NCI-H524 (cell line): Measurements from ENCODE around the gene TESK1.
A peak's percentile ranks its signal among the peaks of the same experiment; 100 is the strongest.
"Not testable (repeated sequence)": the region's sequence is repeated elsewhere in the genome, so short reads cannot be mapped to it uniquely, and the experiment has no call there.

ENCODE experiments used
- DNase-seq, 2 experiments: peaks; one replicate each; lab custom pipeline; 2025; lab: John Stamatoyannopoulos, UW

The TESK1 gene

DNA sequence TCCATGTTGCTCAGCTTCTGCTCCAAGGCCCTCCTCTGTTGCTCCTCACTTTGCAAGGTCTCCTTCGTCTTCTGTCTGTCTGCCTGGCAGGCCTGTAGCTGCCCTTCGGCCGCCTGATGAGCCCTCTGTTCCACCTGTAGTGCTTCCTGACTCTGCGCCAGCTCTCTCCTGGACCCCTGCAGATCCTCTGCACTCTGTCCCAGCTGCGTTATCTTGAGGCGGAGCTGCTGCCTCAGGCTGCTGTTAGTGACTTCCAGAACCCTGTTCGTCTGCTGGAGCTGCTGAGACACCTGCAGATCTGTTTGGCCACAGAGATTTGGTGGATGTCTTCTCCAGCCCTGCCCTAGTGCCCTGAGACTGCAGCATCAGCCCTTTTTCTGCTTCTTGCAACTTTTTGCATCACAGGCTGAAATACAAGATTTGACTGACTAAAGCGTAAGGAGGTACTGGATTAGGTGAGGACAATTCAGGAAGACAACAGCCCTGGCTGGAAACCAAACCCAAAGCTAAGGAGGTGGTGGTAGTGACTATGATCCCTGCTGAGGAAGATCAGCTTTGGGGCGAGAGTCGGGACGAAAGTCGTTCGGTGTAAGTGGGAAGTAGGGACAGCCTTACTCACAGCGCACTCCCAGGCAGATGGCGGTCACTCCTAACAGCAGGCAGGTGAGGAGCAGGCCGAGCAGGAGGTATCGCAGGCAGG is 11.1 kb downstream of the TESK1 start:
- no peak for DNase-seq

DNA sequence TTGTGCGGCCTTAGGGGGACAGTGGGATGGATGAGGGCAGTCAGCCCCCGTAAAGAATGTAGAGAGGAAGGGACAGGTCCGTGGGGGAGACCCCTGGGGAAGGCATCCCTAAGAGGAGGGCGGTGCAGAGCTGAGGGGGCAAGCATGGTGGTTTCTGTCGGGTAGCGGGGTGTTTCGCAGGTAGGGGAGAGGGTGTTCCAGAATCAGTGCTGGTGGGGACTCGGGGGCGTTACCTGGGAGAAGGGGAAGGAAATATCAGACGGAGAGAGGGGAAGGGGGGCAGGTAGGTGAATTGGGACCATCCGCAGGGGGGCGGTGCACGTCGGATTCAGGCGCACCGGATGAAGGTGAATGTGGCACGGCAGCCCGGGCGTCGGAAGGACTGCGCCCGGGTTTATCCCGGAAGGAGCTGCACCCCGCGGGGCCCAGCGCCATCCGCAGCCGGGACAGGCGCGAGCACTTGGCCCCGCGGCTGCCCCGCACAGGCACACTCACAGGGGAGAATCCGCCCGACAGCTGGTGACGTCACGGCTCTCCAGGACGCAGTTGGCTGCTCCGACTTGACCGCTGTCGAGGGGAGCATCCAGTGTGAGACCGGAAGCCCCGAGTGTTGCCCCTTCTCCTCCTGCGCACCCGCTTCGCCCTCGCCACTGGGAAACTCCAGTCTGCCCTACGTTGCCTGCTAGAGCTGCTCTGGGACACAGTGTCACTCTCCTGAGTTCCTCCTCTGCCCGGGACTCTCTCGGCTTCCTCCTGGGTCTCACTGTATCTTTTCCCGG is 11.8 kb downstream of the TESK1 start:
- peak in 1 of 2 experiments; percentile 33 for DNase-seq

DNA sequence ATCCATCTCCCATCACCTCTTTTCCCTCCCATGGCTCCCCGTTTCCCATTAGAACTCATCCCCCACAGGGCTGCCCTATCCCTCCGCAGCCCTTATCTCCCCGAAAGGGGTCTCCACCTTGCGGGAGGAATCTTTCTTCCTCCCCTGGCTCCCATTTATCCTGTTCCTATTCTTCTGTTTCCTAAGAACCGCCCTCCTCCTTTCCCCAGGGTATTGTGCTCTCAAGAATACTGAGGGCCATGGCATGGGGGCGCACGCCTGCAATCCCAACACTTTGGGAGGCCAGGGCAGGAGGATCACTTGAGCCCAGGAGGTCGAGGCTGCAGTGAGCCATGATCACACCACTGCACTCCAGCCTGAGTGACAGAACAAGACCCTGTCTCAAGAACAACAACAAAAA is 12.5 kb downstream of the TESK1 start:
- no peak for DNase-seq

DNA sequence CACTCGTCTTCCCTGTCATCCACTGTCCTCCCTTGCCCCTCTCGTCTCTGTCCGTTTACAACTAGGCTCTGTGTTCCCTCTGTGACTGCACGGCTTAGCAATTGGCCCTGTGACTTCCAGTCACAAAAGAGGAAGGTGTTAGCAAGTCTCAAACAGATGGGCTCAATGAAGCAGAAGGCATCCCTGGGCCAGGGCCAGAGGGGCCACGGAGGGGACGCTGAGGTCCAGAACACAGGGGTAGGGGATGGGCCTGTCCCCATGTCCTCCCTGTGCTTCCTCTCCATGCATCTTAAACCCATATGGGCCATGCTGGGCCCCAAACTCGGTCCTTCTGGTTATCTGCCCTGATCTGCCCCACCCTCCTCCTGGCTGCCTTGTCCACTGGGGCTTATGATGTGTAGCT is 13.3 kb downstream of the TESK1 start, which contains the start of gene CD72:
CD72 (minus strand) TSS at position 89 of the 403 bp plus-strand sequence. CDS start 110 bp downstream, outside the sequence.
- no peak for DNase-seq

DNA sequence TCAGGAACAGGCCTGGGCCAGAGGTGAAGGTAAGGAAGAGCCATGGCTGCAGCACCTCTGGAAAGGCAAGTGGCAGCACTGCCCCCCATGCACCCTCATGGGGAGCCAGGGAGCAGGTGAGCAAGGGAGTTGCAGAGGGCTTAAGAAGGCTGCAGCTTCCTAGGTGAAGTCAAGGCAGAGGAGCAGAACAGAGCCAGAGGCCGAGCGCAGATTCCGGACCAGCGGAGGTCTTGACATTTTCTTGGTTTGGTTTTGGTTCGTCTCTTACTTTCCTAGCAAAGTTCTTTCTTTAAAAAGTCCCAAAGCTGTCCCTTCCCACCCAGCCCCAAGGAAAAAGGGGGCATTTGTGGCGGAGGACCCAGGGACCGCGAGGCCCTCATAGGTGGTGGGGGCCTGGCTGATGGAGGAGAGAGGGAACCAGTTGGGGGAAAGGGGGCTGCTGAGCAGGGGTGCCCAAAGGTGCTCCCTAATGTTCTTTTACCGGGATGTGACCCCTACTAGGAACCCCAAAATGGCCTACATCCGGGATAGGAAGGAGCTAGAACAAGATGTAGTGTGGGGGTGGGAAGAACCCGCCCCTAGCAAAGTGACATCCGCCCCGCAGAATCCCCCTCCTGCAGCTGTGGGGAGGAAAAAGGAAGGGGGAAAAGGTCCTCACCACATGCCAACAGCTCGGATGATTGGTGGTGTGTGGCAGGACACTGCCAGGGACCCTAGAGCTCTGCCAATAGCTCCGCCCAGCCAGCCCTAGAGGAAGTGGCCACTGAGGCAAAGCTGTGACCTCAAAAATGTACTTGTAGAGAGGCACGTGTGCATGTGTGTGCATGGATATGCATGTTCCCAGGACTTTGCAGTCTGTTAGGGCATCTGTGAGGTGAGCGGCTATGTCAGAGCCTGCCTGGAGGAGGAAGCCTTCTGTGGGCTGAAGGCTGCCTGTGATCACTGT is 14.1 kb downstream of the TESK1 start:
- no peak for DNase-seq

DNA sequence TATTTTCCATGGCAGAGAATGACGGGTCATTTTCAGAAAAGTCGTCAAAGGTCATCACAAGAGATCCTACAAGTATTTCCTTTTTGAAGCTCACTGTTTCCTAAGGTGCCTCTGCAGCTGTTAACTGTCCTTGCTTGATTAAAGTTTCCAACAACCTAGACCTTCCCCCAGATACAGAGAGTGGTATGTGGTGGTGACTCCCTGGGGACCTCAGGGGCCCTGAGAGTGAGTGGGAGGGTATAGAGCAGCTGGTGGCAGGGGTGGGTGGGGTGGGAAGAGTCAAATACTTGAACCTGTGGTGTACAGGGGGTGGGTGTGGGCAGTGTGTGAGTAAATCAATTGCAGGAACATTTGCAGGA is 14.7 kb downstream of the TESK1 start:
- no peak for DNase-seq

DNA sequence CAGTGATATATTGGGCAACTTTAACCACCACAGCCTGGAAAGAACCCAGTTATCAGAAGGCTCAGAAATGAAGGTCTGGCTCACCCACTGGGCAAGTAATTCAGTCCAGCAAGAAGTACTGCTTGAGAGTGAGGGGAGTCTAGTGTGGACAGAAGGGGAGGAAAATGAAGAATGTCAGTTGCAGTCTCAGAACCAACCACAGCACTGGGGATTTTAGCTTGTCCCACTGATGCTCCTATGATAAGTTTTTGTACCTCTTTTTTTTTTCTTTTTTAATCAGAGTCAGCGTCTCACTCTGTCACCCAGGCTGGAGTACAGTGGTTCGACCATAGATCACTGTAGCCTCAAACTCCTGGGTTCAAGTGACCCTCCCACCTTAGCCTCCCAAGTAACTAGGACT is 22.5 kb downstream of the TESK1 start:
- DNase-seq: no peak

DNA sequence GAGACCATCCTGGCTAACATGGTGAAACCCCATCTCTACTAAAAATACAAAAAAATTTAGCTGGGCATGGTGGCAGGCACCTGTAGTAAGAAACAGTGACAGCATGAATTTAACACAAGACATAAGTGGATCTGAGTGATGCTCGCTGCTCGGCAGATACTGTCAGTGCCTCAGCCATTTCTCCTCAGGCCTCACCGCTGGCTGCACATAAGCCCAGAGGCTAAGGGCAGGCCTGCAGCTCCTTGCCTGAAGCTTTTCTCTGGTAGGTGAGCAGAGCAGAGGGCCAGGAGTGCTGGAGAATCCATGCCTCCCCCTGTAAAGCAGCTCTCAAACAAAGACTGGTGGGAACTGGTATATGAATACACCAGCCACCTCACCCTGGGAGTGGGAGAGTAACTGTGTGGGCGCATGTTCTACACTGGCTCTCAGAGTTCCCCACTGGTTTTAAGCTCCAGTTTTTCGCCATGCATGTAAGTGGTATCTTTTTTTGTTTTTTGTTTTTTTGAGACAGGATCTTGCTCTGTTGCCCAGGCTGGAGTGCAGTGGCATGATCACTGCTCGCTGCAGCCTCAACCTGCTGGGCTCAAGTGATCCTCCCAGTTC is 23.4 kb downstream of the TESK1 start:
- no peak for DNase-seq

DNA sequence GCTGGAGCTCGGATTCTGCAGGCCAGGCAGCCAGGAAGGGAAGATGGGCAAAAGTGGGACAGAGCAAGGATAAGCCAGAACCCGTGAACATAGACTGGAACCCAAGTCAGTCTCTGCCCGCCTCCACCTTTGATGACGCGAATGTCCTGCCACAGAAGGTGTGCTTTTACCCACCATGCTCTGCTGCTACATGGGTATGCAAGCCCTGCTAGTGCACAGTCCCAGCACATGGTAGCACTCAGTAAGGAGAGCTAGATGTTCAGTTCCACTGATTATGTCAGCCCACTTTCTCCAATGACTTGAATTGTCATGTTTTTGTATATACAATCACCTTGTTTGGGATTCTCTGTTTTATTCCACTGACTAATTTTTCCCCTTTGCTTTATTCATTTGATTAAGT is 24.5 kb downstream of the TESK1 start:
- no peak for DNase-seq

DNA sequence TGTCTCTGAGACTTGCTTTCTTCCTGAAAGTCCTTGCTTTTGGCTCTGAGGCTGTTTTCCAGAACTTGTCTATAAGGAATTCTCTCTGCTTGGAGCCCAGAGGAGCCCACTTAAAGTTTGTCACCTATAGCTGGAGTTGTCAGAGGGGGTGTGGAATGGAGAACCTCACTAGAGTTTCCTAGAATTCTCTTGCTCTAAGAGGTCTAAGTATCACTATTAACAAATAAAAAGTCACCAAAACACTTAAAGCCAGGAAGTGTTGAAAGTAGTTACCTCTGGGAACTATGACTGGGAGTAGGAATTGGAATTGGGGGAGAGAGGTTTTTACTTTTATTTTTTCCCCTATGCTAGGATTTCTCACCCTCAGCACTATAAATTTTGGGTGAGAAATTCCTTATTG is 30.7 kb downstream of the TESK1 start:
- DNase-seq: no peak

DNA sequence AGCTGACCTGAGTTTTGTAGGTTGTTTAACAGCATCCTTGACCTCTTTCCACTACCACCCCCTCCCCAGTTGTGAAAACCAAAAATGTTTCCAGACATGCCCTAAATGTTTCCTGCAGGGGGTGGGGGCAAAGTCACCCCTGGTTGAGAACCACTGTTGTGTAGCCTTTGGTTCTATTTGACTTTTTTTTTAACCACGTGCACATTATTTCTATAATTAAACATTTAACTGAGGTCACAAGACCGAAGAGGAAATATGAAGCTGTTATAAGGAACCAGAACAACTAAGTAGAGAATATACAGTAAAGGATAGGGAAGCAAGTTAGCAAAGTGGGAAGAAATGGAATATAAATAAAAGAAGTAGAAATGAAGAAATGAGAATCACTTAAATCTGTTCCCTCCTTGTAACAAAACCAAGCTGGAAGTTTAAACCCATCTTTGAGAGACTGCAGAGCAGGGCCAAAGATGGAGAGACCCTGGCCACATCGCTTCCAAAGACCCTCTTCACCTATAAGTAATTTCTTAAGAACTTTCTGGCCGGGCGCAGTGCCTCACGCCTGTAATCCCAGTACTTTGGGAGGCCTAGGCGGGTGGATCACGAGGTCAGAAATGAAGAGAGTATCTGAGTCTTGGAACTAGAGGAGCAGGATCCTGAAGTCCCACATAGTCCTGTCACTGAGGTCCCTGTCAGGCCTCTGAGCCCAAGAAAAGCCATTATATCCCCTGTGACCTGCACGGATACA is 31.2 kb downstream of the TESK1 start:
- no peak for DNase-seq

DNA sequence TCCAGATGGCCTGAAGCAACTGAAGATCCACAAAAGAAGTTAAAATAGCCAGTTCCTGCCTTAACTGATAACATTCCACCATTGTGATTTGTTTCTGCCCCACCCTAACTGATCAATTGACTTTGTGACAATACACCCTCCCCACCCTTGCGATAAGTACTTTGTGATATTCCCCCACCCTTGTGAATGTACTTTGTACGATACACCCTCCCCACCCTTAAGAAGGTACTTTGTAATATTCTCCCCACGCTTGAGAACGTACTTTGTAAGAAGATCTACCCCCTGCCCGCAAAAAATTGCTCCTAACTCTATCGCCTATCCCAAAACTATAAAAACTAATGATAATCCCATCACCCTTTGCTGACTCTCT is 31.8 kb downstream of the TESK1 start:
- not testable (repeated sequence) for DNase-seq

DNA sequence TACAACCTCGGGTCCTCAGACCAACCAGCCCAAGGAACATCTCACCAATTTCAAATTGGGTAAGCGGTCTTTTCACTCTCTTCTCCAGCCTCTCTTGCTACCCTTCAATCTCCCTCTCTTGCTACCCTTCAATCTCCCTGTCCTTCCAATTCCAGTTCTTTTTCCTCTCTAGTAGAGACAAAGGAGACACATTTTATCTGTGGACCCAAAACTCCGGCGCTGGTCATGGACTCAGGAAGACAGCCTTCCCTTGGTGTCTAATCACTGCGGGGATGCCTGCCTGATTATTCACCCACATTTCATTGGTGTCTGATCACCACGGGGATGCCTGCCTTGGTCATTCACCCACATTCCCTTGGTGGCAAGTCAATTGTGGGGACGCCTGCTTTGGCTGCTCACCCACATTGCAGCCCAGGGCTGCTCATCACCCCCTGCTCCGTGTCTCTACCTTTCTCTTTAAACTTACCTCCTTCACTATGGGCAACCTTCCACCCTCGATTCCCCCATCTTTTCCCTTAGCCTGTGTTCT is 32.4 kb downstream of the TESK1 start:
- not testable (repeated sequence) for DNase-seq

DNA sequence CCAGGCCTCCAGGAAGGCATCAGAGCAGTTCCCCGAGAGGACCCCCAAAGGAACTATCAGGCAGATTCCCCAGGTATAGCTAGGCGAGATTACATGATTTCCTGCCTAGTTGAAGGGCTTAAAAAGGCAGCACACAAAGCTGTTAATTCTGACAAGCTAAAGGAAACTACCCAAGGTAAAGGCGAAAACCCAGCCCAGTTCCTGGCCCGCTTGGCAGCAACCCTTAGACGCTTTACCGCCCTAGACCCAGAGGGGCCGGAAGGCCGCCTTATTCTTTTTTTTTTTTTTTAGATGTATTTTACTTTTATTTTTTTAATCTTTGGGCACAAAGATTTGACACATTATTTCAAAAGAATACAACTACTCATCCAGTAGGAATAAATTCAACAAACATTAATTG is 33.7 kb downstream of the TESK1 start:
- not testable (repeated sequence) for DNase-seq

DNA sequence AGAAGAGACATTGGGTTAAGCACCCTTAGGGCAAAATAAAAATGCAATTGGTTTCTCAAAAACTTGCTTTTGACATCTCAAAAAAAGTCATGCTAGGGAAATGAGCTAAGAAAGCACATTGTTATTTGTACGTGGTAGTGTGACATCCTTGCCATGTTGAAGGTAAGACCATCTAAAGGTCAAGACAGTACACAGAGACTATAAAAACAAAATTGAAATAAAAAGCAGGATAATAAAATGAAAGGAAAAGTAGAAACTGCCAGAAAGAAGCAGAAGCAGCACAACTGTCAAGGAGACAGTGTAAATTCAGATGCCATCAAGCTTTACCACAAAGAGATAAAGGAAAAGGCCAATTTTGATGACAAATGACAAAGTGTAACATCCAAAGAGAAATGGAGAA is 34.2 kb downstream of the TESK1 start:
- not testable (repeated sequence) for DNase-seq

DNA sequence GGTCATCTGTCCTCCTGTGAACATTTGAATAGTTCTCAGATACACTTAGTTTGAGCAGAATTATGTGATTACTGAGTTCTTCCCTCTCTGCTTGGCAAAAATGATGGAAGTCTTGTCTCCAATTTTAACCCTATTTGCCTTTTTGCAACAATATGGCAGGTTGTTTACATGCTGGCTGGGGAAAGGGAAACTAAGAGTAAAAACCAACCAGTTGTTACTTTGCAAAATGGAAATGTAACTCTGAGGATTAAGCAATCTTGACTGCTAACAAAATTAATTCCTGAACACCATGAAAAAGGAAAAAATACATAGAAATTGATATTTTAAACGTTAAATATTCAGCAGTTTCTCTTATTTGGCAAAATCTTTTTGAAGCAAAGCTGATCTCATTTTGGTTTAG is 34.6 kb downstream of the TESK1 start:
- no peak for DNase-seq

DNA sequence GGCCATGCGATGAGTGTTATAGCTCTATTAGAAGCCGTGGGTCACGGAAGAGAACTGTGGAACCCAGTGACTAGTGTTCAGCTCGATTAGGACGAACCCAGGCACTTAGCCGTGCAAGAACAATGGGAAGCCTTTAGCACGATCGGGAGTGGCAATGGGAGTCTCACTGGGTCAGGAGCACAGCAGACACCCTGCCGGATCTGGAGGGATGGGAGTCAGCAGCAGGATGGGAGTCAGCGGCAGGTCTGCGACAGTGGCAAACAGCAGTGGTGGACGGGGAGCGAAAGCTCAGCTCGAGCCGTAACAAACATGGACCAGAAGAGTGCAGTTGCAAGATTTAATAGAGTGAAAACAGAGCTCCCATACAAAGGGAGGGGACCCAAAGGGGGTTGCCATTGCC is 35.4 kb downstream of the TESK1 start:
- DNase-seq: not testable (repeated sequence)

DNA sequence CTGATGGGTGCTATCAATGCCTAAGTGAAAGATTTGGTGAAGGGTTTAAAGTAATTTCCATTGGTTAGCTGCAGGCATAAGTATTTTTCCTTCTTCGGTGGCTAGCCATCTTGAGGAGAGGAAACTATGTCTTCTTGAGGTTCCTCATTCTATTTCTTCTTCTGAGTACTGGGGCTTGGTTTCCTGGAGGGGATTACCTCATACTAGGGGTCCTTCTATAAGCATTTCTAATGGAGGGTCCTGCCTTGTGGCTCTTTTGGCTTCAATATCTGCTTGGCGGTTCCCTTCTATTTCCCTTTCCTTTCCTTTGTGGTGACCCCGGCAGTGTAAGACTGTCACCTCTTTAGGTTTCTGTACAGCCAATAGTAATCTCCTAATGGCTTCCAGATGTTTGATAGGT is 36.4 kb downstream of the TESK1 start:
- not testable (repeated sequence) for DNase-seq

DNA sequence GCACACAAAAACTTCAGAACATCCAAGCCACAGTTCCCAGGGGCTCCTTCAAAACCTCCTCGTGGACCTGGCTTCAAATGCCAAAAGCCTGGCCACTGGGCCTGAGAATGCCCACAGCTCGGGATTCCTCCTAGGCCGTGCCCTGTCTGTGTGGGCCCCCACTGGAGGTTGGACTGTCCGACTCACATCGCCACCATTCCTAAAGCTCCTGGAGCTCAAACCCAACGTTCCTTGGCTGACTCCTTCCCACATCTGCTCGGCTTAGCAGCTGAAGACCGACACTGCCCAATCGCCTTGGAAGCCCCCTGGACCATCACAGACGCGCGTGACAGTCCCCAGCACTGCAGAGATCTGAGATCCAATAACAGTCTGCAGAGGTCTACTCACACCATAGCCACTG is 38.0 kb downstream of the TESK1 start:
- no peak for DNase-seq

DNA sequence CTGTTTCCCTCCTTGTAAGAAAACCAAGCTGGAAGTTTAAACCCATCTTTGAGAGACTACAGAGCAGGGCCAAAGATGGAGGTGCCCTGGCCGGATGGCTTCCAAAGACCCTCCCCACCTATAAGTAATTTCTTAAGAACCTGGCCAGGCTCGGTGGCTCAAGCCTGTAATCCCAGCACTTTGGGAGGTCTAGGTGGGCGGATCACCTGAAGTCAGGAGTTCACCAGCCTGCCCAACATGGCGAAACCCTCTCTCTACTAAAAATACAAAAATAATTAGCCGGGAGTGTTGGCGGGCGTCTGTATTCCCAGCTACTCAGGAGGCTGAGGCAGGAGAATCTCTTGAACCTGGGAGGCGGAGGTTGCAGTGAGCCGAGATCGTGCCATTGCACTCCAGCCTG is 40.7 kb downstream of the TESK1 start:
- DNase-seq: not testable (repeated sequence)

DNA sequence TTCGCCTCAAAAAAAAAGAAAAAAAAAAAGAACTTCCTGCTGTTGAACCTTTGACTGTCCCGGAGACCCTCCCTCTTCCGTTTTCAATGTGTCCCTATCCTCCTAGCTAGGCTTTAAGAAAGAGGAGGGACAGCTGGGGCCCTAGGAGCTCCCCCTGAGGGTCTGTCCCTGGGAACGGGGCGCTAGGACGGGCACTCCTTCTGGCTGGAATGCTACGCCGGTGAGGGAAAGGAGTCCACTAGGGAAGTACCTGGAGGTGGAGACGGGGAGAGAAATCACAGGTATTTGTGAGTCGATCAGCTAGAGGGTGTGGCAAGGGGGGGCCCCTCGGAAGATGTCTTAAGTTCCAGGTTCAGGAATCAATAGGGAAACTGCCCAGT is 41.1 kb downstream of the TESK1 start:
- no peak for DNase-seq
